Spleen (tissue), 7 donors: ENCODE results near the gene MREG.

Source experiments
- CTCF ChIP-seq, 11 experiments: fragments of 200-600 bp in 7 of 11; fragments of 450-650 bp in 4 of 11; sonication (generic) in 4 of 11; IDR thresholded peaks in 8 of 11; conservative IDR thresholded peaks in 3 of 11; 1 replicate in 7 of 11; 2 replicates in 4 of 11; pipeline versions ENCODE4 v1.4.0 to v1.8.0; 2016 to 2021; ENCODE audit warnings: antibody characterized with exemption in 11 of 11, inconsistent platforms in 4 of 11, mild to moderate bottlenecking in 1 of 11
- POLR2A ChIP-seq, 3 donors: fragments of 450-650 bp; IDR thresholded peaks; one replicate each; pipeline ENCODE4 v1.5.1; 2017; ENCODE audit warnings: antibody characterized with exemption in 3 of 3, mild to moderate bottlenecking in 1 of 3
- donor health status: DM: no; HTN: no; CAD: no; lungs with moderate emphysema.
- donor health status: DM: no; HTN: no; CAD: no.
- donor health status: DM: no; HTN: no; CAD: no.

- TF ChIP-seq POLR2A (IDR thresholded peaks at IDR 0.05) (no peak), CTCF (IDR thresholded peaks at IDR 0.05 in 8 of 11, conservative IDR thresholded peaks at IDR 0.05 in 3 of 11) (no peak)
These were observed 65.3 kb downstream of the MREG start for GRCh38 chr2:215948051-215948450.
